Measurements from ENCODE around the gene ZNF836. TPM values are rescaled to one million over a fixed set of nuclear protein-coding genes. Genes with fewer than 3 reads are reported as not detected.

The ZNF836 gene
- total and polyA plus RNA-seq, 2 experiments from 2014 or later = 2.9 to 9.4 TPM

DNA sequence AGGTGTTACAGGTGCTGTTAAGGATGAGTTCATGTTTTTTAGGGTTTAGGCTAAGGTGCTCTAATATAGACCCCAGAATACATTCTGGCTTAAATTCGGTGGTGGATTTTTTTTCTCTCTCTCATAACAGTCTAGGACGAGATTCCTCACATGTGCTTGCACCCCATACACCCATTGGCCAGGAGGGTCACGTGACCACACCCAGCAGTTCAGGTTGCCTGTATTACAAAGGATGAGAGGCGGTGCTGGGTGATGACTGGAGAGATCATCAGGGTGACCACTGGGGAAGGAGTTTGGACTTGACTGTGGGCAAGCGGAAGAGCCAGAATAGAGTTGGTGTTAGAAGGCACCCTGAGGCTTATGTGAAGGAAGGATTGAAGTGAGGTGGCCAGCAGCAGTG lies 46.2 kb upstream of the ZNF836 start:
- WGBS (ENCODE audit: low lambda C conversion rate, missing lambda C conversion rate) = 93% methylated on average over 5 of the region's 5 CpGs
- no peak for DNase-seq (ENCODE audit: low spot score)
- Histone ChIP-seq H3K36me3 (replicated peaks; ENCODE audit: insufficient read depth, low read depth) (peaks cover 6% of the 10 kb centered on the region), H4K20me1 (ENCODE audit: insufficient read depth, poor library complexity, severe bottlenecking) (peaks cover 6% of the 10 kb centered on the region), H3K9me2 (replicated peaks; ENCODE audit: insufficient read depth) (no peaks in the 10 kb centered on the region), H3K4me3 (no peak overlapping the region), H3K79me2 (peaks cover 2% of the 10 kb centered on the region), H3K27ac (no peak overlapping the region), H2AFZ (no peak overlapping the region), H3K27me3 (no peaks in the 10 kb centered on the region), H3K4me2 (no peak overlapping the region), H3K4me1 (ENCODE audit: insufficient read depth) (no peaks in the 10 kb centered on the region), H3K9me3 (ENCODE audit: low read depth) (no peaks in the 10 kb centered on the region)
- TF ChIP-seq EZH2 (IDR thresholded peaks at IDR 0.05; ENCODE audit: borderline replicate concordance) (no peak), EZH2phosphoT487 (IDR thresholded peaks at IDR 0.05; ENCODE audit: low read depth, severe bottlenecking, unreplicated experiment) (no peak)
- TF ChIP-seq, protein P1, sequence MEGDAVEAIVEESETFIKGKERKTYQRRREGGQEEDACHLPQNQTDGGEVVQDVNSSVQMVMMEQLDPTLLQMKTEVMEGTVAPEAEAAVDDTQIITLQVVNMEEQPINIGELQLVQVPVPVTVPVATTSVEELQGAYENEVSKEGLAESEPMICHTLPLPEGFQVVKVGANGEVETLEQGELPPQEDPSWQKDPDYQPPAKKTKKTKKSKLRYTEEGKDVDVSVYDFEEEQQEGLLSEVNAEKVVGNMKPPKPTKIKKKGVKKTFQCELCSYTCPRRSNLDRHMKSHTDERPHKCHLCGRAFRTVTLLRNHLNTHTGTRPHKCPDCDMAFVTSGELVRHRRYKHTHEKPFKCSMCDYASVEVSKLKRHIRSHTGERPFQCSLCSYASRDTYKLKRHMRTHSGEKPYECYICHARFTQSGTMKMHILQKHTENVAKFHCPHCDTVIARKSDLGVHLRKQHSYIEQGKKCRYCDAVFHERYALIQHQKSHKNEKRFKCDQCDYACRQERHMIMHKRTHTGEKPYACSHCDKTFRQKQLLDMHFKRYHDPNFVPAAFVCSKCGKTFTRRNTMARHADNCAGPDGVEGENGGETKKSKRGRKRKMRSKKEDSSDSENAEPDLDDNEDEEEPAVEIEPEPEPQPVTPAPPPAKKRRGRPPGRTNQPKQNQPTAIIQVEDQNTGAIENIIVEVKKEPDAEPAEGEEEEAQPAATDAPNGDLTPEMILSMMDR (IDR thresholded peaks at IDR 0.05; ENCODE audit: poor library complexity) = no peak

DNA sequence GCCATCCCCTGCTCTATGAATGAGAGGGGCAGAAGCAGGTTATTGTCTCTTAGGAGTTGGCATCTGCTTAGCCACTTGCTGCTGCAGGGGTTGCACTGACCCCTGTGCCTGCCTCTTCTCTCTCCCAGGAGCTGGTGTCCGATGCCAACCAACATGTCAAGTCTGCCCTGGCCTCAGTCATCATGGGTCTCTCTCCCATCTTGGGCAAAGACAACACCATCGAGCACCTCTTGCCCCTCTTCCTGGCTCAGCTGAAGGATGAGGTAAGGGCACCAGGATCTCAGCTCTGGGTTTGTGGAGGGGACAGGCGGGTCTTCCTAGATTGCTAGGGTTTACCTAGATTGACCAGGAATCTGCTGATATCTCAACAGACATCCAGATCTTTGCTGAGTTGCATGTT lies 45.0 kb upstream of the ZNF836 start:
- H3K4me2 ChIP-seq = no peak overlapping the region
- no peaks in the 10 kb centered on the region for H3K9me3 ChIP-seq (ENCODE audit: low read depth)
- no peak for DNase-seq (ENCODE audit: low spot score)
- peaks cover 2% of the 10 kb centered on the region for H3K79me2 ChIP-seq
- no peak overlapping the region for H2AFZ ChIP-seq
- H3K9me2 ChIP-seq (replicated peaks; ENCODE audit: insufficient read depth) = no peaks in the 10 kb centered on the region
- no peaks in the 10 kb centered on the region for H3K27me3 ChIP-seq
- WGBS (ENCODE audit: low lambda C conversion rate, missing lambda C conversion rate) = 100% methylated on average over 3 of the region's 3 CpGs
- TF ChIP-seq EZH2 (IDR thresholded peaks at IDR 0.05; ENCODE audit: borderline replicate concordance) = no peak
- no peak for TF ChIP-seq EZH2phosphoT487 (IDR thresholded peaks at IDR 0.05; ENCODE audit: low read depth, severe bottlenecking, unreplicated experiment)
- TF ChIP-seq, protein P1 (IDR thresholded peaks at IDR 0.05; ENCODE audit: poor library complexity) = no peak
- H3K36me3 ChIP-seq (replicated peaks; ENCODE audit: insufficient read depth, low read depth) = peaks cover 6% of the 10 kb centered on the region
- no peak overlapping the region for H3K27ac ChIP-seq
- peaks cover 6% of the 10 kb centered on the region for H4K20me1 ChIP-seq (ENCODE audit: insufficient read depth, poor library complexity, severe bottlenecking)
- H3K4me1 ChIP-seq (ENCODE audit: insufficient read depth) = no peaks in the 10 kb centered on the region
- no peak overlapping the region for H3K4me3 ChIP-seq

DNA sequence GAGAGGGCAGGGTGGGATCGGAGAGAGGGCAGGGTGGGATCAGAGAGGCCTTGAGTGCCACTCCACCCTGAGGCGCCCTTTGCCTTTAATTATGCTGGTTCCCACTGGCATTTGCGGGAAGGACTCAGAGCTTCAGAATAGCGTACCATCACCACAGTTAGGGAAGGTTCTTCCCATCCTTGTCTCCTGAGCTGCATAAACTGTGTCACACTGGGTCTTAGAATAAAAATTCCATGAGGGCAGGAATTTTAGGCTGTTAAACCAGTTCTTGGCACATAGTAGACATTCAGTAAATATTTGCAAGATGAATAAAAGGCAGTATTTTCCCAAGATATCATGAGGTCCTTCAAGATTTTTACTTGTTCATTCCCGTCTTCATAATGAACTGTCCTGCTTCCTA lies 42.8 kb upstream of the ZNF836 start:
- no peaks in the 10 kb centered on the region for H3K27me3 ChIP-seq
- DNase-seq (ENCODE audit: low spot score) = no peak
- no peak overlapping the region for H2AFZ ChIP-seq
- peaks cover 2% of the 10 kb centered on the region for H3K79me2 ChIP-seq
- no peak overlapping the region for H3K4me2 ChIP-seq
- no peaks in the 10 kb centered on the region for H3K9me2 ChIP-seq (replicated peaks; ENCODE audit: insufficient read depth)
- WGBS (ENCODE audit: low lambda C conversion rate, missing lambda C conversion rate) = 94% methylated on average over 5 of the region's 5 CpGs
- H3K27ac ChIP-seq = no peak overlapping the region
- no peaks in the 10 kb centered on the region for H3K4me1 ChIP-seq (ENCODE audit: insufficient read depth)
- no peak overlapping the region for H3K4me3 ChIP-seq
- H3K36me3 ChIP-seq (replicated peaks; ENCODE audit: insufficient read depth, low read depth) = peaks cover 1% of the 10 kb centered on the region
- no peaks in the 10 kb centered on the region for H3K9me3 ChIP-seq (ENCODE audit: low read depth)
- peaks cover 11% of the 10 kb centered on the region for H4K20me1 ChIP-seq (ENCODE audit: insufficient read depth, poor library complexity, severe bottlenecking)
- TF ChIP-seq, protein P1 (IDR thresholded peaks at IDR 0.05; ENCODE audit: poor library complexity) = no peak
- TF ChIP-seq EZH2 (IDR thresholded peaks at IDR 0.05; ENCODE audit: borderline replicate concordance) (no peak), EZH2phosphoT487 (IDR thresholded peaks at IDR 0.05; ENCODE audit: low read depth, severe bottlenecking, unreplicated experiment) (no peak)

Data from hepatocyte (in vitro differentiated cells).